Measurements from ENCODE around the gene PRKCA.

PRKCA gene

GRCh38 chr17:66427134-66427533 lies 124.7 kb downstream of the PRKCA start:
- TF ChIP-seq EP300 (IDR thresholded peaks at IDR 0.05; ENCODE audit: borderline replicate concordance) (no peak), TAF1 (IDR thresholded peaks at IDR 0.05; ENCODE audit: low read depth) (no peak), MAX (IDR thresholded peaks at IDR 0.05) (no peak), TEAD4 (IDR thresholded peaks at IDR 0.05) (no peak), YY1 (IDR thresholded peaks at IDR 0.05; ENCODE audit: low read depth) (no peak), RAD21 (IDR thresholded peaks at IDR 0.05; ENCODE audit: low read depth) (no peak)

GRCh38 chr17:66429680-66430079 lies 127.3 kb downstream of the PRKCA start:
- TF ChIP-seq EGR1 (IDR thresholded peaks at IDR 0.05) (no peak), YY1 (IDR thresholded peaks at IDR 0.05; ENCODE audit: low read depth) (no peak), FOXM1 (IDR thresholded peaks at IDR 0.05; ENCODE audit: borderline replicate concordance, low read depth) (no peak), TAF1 (IDR thresholded peaks at IDR 0.05; ENCODE audit: low read depth) (no peak), ZBTB7A (IDR thresholded peaks at IDR 0.05; ENCODE audit: low read depth) (no peak), MAX (IDR thresholded peaks at IDR 0.05) (no peak), USF1 (IDR thresholded peaks at IDR 0.05) (no peak), TEAD4 (IDR thresholded peaks at IDR 0.05) (no peak), REST (IDR thresholded peaks at IDR 0.05; ENCODE audit: low read depth) (no peak), TCF12 (IDR thresholded peaks at IDR 0.05; ENCODE audit: low read depth) (no peak), CEBPB (IDR thresholded peaks at IDR 0.05) (no peak), EP300 (IDR thresholded peaks at IDR 0.05; ENCODE audit: borderline replicate concordance) (no peak), RAD21 (IDR thresholded peaks at IDR 0.05; ENCODE audit: low read depth) (no peak), NFIC (IDR thresholded peaks at IDR 0.05) (no peak), CREB1 (IDR thresholded peaks at IDR 0.05; ENCODE audit: low read depth) (no peak)

- no peak for TF ChIP-seq FOXM1 (IDR thresholded peaks at IDR 0.05; ENCODE audit: borderline replicate concordance, low read depth)
- TF ChIP-seq CEBPB (IDR thresholded peaks at IDR 0.05): peak; percentile 83
These were observed 128.7 kb downstream of the PRKCA start for GRCh38 chr17:66430846-66431795.

- TF ChIP-seq EGR1 (IDR thresholded peaks at IDR 0.05) (no peak), EP300 (IDR thresholded peaks at IDR 0.05; ENCODE audit: borderline replicate concordance) (no peak), USF1 (IDR thresholded peaks at IDR 0.05) (no peak), REST (IDR thresholded peaks at IDR 0.05; ENCODE audit: low read depth) (no peak), TCF12 (IDR thresholded peaks at IDR 0.05; ENCODE audit: low read depth) (no peak), TEAD4 (IDR thresholded peaks at IDR 0.05) (no peak), YY1 (IDR thresholded peaks at IDR 0.05; ENCODE audit: low read depth) (no peak), MAX (IDR thresholded peaks at IDR 0.05) (no peak), ZBTB7A (IDR thresholded peaks at IDR 0.05; ENCODE audit: low read depth) (no peak), NFIC (IDR thresholded peaks at IDR 0.05) (no peak), FOXM1 (IDR thresholded peaks at IDR 0.05; ENCODE audit: borderline replicate concordance, low read depth) (no peak), CREB1 (IDR thresholded peaks at IDR 0.05; ENCODE audit: low read depth) (no peak), RAD21 (IDR thresholded peaks at IDR 0.05; ENCODE audit: low read depth) (no peak), CEBPB (IDR thresholded peaks at IDR 0.05) (no peak), TAF1 (IDR thresholded peaks at IDR 0.05; ENCODE audit: low read depth) (no peak)
These were observed 129.5 kb downstream of the PRKCA start for GRCh38 chr17:66431910-66432309.

- TF ChIP-seq CEBPB (IDR thresholded peaks at IDR 0.05) (no peak), NFIC (IDR thresholded peaks at IDR 0.05) (no peak), RAD21 (IDR thresholded peaks at IDR 0.05; ENCODE audit: low read depth) (no peak), USF1 (IDR thresholded peaks at IDR 0.05) (no peak), TCF12 (IDR thresholded peaks at IDR 0.05; ENCODE audit: low read depth) (no peak), EP300 (IDR thresholded peaks at IDR 0.05; ENCODE audit: borderline replicate concordance) (no peak), ZBTB7A (IDR thresholded peaks at IDR 0.05; ENCODE audit: low read depth) (no peak), YY1 (IDR thresholded peaks at IDR 0.05; ENCODE audit: low read depth) (no peak), FOXM1 (IDR thresholded peaks at IDR 0.05; ENCODE audit: borderline replicate concordance, low read depth) (no peak), MAX (IDR thresholded peaks at IDR 0.05) (no peak), REST (IDR thresholded peaks at IDR 0.05; ENCODE audit: low read depth) (no peak)
These were observed 130.1 kb downstream of the PRKCA start for GRCh38 chr17:66432411-66432957.
